ENCODE results near the gene B3GAT2.

Gene B3GAT2

DNA sequence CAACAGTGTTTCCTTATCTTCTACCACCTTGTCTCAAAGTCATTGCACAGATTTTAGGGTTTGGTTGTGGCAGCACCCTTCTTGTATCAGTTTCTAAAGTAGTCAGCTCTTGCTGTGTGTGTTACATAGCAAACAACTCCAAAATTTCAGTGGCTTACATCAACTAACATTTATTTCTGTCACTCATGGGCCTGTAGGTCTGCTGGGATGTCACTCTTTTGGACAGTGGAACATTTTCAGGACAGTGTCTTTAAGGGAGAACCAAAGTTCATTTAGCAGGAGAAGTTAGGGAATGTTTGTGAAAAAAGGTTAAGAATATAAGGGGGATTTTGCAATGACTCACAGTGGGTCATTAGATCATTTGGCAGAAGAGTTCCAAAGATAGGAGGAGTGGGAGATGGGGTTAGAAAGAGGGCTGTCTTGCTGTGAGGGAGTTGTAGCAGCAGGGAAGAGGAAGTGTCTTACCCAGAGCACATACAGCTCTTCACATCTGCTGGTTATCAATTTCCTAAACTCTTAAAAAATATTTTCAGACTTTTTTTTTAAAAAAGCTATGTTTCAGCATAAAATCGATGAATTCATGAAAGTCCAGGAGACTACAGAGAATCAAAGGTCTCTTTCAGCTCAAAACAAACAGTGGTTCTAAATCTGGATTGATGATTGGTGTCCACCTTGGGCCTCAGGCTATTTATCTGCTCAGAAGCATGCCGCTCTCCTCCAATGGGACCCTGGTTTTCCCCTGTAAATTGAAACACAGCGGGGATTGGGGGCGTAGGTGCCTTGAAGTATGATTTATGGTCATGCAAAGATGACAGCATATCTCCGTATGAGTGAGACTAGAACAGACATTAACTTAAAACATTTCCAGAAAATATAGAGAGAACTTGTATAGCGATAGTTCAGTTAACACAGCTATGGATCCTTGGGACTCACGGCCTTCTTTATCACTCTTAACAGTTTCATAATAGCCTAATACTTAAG, 117.3 kb downstream of the B3GAT2 start:
- DNase-seq: no peak

DNA sequence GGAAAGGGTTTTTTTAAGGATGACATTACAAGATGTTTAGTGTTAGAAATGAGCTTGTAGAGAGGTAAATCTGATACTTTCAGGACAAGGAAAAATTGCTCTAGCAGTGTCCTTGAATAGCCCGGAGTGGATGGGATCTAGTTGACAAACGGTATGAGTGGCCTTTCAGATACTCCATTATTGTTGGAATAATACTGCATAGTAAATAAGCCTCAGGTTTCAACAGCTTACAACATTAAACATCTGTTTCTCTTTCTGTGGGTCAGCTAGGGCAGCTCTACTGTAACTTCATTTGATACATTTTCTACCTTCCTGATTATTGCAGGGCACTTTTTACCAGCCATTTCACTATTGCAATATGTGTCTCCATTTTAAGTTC, 118.0 kb downstream of the B3GAT2 start:
- no peak for DNase-seq

DNA sequence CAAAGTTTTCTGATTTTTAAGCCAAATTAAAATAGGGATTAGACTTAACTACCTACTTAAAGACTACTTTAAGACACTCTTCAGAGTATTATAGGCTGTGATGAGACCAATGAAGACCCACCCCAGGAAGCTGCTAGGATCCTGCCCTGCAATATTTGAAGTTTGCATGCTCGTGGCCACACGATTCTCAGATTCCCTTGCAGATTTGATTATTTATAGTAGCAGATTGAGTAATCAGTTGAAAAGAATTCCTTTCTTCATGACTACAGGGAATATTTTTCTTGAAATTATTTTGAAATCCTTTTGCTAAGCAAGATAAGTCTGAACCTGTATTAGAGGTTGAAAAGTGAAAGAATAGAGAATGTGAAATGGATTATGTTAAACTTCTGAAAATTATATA, 122.3 kb downstream of the B3GAT2 start:
- DNase-seq: no peak

DNA sequence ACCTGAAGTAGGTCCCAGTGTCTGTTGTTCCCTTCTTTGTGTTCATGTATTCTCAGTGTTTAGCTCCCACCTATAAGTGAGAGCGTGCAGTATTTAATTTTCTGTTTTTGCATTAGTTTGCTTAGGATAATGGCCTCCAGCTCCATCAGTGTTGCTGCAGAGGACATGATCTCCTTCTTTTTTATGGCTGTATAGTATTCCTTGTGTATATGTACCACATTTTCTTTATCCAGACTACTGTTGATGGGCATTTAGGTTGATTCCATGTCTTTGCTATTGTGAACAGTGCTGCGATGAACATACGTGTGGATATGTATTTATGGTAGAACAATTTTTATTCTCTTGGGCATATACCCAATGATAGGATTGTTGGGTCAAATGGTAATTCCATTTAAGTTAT, 125.4 kb downstream of the B3GAT2 start:
- no peak for DNase-seq

DNA sequence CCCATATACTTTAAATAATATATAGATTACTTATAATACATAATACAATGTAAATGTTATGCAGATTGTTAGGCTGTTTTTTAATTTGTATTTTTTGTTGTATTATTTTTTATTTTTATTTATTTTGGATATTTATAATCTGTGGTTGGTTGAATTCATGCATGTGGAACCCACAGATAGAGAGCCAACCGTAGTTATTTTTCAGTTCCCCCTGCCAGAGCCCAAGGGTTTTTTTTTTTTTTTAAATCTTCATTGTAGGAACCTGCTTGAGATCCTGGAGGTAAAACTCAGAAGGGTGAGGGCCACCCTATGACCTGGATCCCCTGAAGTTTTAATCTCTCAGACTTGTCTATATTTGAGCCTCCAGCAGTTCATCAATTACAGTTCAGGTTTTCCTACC, 133.2 kb downstream of the B3GAT2 start:
- DNase-seq: no peak

DNA sequence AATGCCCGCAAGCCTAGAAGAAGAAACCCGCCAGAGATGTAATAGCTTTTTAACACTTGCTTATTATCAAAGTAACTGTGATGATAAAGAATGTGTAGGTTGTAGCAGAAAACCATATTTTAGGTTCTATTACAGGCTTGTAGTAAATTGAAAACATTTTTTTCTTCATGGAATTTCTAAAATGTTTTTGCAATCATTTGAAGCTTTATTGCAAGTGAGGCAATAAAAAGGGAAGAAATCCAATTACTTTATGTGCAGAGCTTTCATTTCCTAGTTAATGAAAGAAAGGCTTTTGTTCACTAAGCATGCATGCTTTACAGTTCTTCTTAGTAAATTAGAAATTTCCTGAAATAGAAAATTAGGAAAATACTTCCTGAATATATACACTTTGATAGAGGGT, 135.1 kb downstream of the B3GAT2 start:
- DNase-seq: no peak

DNA sequence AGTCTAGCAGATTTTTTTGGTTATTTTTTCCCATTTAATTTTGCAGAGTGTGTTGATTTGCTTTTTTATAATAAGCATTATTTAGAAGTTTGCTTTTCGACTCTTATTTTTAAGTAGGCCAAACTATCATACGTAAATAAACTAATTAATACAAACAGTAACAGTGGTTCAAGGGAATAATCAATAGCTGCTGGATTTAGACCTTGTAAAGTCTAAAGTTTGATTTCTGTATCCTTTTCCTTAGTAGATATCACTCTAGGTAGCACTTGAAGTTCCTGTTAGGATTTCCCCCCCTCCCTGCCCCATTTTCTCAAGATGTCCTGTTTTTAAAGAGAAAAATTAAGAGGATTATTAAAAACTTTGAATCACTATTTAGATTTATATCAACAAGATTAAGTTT, 136.1 kb downstream of the B3GAT2 start:
- no peak for DNase-seq

DNA sequence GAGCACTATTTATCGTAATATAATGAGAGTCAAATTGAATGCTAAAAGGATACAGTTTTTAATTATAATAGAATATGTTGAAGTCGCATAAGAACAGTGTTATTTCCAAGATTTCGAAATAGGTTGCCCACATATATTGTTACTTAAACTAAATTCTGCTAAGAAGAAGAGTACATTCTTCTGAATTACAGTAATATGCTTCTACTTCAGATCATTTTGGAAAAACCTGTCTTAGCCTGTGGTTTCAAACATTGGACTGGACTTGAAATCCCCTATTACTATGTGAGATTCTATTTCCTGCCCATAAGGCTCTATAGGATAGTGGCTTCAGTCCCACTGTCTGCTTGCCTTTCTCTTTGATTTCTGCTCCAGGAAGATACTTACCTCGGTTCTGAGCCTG, 137.2 kb downstream of the B3GAT2 start:
- no peak for DNase-seq

DNA sequence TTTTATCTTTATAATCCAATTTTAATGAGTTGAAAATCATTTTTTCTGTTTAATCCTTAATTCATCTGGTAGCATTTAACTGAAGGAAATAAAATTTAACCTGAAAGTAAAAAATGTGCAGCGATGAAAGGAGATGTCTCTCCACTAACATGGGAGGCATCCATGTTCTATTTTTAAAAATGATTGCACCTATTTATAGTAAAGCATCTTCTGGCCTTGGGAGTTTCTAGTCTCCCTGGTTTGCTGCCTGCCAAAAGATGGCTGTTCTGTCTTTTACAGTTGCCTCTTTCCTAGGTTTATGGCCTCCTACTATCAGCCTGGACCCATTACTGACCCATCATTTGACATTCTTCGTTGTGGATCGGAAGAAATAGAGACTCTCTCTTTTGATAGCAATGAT, 143.0 kb downstream of the B3GAT2 start:
- no peak for DNase-seq

DNA sequence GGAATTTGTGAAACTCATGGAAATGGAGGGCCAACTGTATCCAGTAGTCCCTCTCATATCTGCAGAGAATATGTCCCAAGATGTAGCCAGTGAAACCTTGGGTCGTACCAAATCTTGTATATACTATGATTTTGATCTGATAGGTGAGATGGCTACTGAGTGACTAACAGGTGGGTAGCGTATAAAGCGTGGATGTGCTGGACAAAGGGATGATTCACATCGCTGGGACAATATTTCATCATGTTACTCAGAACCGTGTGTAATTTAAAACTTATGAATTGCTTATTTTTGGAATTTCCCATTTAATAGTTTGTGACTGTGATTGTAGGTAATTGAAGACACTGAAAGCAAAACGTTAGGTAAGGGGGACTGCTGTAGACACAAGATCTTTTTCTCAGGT, 145.1 kb downstream of the B3GAT2 start:
- DNase-seq: no peak

Data from activated effector memory CD4-positive, alpha-beta T cell treated with Interleukin-2 at 50 U/mL for 16 hours (primary cell).